SH-SY5Y (cell line): ENCODE results near the gene AKT3.

Experiments
- GATA2 ChIP-seq: IDR thresholded peaks from 2 replicates; pipeline ENCODE4 v1.6.1; 2011; ENCODE audit warnings: mild to moderate bottlenecking, low read depth, low read length
- GATA3 ChIP-seq: IDR thresholded peaks from 2 replicates; pipeline ENCODE4 v1.6.1; 2011; ENCODE audit warnings: low read depth, mild to moderate bottlenecking, low read length, moderate library complexity

DNA sequence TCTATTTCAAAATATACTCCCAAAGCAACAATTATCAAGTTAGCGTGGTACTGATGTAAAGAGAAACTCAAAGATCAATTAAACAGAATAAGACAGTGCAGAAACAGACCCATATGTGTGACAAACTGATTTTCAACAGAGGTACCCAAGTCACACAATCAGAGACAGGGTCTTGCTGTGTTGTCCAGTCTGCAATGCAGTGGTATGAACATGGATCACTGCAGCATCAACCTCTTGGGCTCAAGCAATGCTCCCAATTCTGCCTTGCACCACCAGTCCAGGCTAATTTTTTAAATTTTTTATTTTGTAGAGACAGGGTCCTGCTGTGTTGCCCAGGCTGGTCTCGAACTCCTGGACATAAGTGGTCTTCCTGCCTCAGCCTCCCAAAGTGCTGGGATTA is 255.6 kb downstream of the AKT3 start:
- TF ChIP-seq GATA2 = no peak
- TF ChIP-seq GATA3 = no peak
